ENCODE measurements around the gene FMNL2.

GRCh38 chr2:152620985-152621384, 286.0 kb downstream of the FMNL2 start:
- no peak for TF ChIP-seq POLR2A (IDR thresholded peaks at IDR 0.05; ENCODE audit: low read length)
- TF ChIP-seq GATA1 (IDR thresholded peaks at IDR 0.05; ENCODE audit: low read depth, low read length): no peak

All from erythroblast (primary cell).